SHP77 (cell line): ENCODE data around the gene DDX28.

ENCODE experiments used
- DNase-seq, 2 experiments: peaks; one replicate each; lab custom pipeline; 2025; lab: John Stamatoyannopoulos, UW

DDX28 gene, protein sequence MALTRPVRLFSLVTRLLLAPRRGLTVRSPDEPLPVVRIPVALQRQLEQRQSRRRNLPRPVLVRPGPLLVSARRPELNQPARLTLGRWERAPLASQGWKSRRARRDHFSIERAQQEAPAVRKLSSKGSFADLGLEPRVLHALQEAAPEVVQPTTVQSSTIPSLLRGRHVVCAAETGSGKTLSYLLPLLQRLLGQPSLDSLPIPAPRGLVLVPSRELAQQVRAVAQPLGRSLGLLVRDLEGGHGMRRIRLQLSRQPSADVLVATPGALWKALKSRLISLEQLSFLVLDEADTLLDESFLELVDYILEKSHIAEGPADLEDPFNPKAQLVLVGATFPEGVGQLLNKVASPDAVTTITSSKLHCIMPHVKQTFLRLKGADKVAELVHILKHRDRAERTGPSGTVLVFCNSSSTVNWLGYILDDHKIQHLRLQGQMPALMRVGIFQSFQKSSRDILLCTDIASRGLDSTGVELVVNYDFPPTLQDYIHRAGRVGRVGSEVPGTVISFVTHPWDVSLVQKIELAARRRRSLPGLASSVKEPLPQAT

GRCh38 chr16:68022728-68023537, at the start of gene DDX28, which contains the start of gene DUS2:
Gene DDX28, minus strand, starts transcription at chr16:68023232. Its CDS starts 30 bp downstream, at chr16:68023202.
Gene DUS2, plus strand, starts transcription at chr16:68023284. Its CDS starts 14,740 bp downstream, at chr16:68038024.
- DNase-seq = peak; percentile 76 to 80

- no peak for DNase-seq
Measured at GRCh38 chr16:68072038-68072695, 49.1 kb upstream of the DDX28 start.

DNA sequence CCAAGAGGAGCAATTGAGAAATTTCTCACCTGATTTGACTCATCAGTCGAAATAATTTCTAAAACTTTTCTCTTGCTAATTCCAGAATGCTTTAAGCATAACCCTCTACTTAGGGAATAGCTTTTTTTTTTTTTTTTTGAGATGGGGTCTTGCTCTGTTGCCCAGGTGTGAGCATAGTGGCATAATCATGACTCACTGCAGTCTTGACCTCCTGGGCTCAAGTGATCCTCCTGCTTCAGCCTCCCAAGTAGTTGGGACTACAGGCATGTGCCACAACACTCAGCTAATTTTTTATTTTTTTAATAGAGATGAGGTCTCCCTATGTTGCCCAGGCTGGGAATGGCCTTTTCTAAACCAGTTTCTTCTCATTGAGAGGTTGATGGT, 48.5 kb upstream of the DDX28 start:
- DNase-seq = no peak

DNA sequence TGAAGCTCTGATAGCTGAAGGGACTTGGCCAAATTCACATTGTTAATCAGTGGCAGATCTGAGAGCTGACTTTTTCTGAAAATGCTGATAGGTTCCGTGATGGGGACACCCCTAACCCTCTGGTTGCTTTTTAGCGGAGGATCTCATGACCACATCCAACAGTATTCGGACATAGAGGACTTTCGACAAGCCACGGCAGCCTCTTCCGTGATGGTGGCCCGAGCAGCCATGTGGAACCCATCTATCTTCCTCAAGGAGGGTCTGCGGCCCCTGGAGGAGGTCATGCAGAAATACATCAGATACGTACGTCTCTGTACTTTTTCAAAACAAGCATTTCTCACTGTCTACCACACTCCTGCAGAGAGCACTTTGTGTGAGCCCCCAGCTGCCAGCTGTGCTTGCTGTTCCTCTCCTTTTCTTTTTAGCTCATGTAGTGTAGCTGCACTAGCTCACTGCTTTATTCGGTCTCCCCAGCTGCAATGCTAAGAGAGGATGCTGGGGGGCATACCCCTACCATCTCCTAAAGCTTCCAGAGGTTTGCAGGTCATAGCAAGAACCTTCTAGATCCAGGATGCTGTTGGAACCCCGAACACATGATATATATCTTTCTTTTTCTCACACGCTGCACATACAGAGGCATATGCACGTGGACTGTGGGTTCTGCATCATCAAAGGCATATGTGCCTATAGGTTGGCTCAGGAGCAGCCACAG, 47.9 kb upstream of the DDX28 start:
- DNase-seq = no peak

DNA sequence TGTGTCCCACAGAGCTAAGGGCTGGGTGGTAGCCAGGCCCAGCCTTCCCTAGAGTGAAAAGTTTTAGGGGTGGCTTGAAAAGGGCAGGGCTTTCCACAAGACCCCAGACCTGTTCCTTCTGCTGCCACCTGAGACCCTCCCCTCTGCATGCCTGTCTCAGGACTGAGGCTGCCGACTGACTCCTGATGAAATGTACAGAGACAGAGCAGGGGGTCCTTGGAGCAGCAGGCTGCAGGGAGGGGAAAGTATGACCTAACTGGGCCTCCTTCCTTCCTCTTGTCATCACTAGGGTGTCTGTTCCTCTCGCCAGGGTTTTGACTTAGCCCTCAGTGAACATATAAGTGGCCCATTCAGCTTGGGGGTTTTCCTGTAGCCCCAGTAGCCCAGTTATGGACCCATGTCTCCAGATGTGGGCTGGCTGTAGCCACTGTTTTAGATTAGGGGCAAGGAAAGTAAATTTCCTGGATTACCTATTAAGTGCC, 47.3 kb upstream of the DDX28 start:
- no peak for DNase-seq

- peak; percentile 75 to 90 for DNase-seq
Measured at GRCh38 chr16:68069511-68070248, 46.6 kb upstream of the DDX28 start.

- no peak for DNase-seq
Measured at GRCh38 chr16:68068926-68069325, 45.9 kb upstream of the DDX28 start.

DNA sequence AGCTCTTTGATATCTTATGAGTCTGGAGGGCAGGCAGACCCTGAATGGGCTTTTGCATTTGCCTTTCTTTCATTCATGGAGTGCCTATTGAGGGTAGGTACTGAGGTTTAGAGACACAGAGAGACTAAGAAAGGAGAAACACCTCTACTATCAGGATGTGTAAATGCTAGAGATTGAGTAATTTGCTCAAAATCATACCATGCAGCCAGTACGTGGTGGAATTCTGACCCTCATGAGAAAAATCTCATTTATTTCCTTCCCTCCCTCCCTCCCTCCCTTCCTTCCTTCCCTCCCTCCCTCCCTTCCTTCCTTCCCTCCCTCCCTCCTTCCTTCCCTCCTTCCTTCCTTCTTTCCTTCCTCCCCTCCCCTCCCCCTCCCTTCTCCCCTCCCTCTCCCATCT, 43.7 kb upstream of the DDX28 start:
- no peak for DNase-seq

- no peak for DNase-seq
Measured at GRCh38 chr16:68065716-68066305, 42.8 kb upstream of the DDX28 start.

DNA sequence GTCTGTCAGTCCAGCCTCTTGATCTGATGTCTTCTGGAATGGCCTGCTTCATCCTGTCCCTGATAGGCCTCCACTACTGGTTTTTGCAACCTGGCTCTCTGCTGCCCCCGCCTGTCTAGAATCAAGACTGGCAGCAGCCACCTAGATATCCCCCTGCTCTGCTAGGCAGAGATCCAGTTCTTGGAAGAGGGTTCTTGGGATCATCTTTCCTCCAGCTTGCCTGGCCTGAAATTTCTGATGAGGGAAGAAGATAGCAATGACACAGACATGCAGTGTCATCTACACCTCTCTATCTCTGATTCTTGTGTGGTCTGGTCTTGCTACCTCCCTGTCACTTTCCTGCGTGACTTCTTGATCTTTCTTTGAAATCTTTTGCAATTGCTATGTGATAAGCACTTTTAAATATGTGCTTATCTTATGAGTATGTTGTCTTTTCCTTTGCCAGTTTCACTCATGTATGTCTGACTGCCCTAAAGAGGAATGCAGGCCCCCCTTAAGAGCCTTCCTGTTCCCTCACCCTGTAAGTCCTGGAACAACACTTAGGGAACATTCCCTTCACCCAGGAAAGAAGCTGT, 41.8 kb upstream of the DDX28 start:
- peak; percentile 41 to 55 for DNase-seq

GRCh38 chr16:68062910-68063393, 39.9 kb upstream of the DDX28 start:
- no peak for DNase-seq

- DNase-seq = no peak
Measured at GRCh38 chr16:68061396-68061795, 38.4 kb upstream of the DDX28 start.

DNA sequence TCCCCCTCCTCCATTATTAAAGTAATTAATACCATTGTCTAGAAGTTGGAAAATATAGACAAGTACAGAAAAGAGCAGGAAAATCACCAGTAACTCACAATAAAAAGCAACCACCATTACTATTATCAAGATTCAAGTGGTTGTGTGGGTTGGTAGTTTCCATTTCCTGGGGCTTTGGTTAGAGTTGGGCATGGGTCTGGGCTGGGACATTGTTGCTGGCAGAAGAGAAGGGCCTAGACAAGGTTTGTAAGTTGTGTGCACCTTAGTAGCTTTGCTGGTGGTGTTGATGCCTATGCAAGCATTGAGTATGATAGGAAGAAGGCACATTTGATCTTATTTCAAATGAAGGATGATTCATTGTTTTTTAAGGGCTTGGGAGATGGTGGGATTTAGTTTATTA, 36.8 kb upstream of the DDX28 start:
- no peak for DNase-seq

- DNase-seq = no peak
Measured at GRCh38 chr16:68055395-68055794, 32.4 kb upstream of the DDX28 start.

- DNase-seq = no peak
Measured at GRCh38 chr16:68049449-68049848, 26.4 kb upstream of the DDX28 start.

DNA sequence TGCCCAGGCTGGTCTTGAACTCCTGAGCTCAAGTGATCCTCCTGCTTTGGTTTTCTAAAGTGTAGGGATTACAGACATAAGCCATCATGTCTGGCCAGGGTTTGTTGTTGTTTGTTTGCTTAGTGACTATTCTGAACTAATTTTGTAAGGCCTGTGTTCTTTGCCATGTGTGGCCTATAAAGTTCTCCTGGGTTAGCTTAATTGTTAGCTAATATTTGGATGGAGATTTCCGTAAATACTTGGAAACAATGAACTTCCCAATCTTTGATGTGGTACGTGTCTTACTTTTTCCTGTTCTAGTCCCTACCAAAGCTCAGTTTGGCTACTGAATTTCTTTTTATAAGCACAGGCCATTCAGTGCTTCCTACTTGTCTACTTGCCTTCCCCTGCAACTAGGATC, 25.0 kb upstream of the DDX28 start:
- no peak for DNase-seq

DNA sequence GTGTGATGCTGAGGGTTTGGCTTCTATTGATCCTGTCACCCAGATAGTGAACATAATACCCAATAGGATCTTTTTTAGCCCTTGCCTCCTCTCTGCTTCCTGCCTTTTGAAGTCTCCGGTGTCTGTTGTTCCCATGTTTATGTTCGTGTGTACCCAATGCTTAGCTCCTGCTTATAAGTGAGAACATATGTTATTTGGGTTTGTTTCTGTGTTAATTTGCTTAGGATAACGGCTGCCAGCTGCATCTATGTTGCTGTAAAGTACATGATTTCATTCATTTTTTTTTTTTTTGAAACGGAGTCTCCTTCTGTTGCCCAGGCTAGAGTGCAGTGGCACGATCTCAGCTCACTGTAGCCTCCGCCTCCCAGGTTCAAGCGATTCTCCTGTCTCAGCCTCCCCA, 23.1 kb upstream of the DDX28 start:
- DNase-seq = no peak

GRCh38 chr16:68041783-68042182, 18.8 kb upstream of the DDX28 start:
- DNase-seq = no peak

DNA sequence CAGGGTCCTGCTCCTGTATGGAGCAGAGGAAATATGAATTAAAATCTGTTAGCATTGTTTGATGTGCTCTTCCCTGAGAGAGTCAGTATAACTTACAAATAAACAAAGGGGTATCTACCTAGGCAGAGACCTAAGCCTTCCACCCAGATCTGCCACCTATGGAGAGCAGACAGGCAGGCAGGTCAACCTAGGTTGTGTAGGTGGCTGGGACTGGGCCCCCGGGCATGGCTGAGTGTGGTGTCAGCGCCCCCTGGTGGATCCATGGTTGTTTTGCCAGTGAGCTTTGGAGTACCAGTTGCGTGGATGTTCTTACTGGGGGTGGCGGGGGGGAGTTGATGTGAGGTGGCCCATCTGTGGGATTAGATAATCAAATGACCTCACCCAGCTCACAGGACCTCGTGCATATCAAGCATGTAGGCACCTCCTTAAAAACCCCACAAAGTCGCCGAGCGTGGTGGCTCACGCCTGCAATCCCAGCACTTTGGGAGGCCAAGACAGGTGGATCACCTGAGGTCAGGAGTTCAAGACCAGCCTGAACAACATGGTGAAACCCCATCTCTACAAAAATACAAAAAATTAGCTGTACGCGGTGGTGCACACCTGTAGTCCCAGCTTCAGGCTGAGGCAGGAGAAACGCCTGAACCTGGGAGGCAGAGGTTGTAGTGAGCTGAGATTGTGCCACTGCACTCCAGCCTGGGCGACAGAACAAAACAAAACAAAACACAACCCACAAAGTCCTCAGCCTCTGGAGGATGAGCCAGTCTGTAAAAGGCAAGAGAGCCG, 17.7 kb upstream of the DDX28 start:
- peak; percentile 49 to 53 for DNase-seq
